Bronchial epithelial cell (primary cell): ENCODE measurements around the gene KRTAP4-7. TPM values are rescaled to one million over a fixed set of nuclear protein-coding genes. Genes with fewer than 3 reads are reported as not detected.
A peak's percentile ranks its signal among the peaks of the same experiment; 100 is the strongest.
"Not testable (repeated sequence)": the region's sequence is repeated elsewhere in the genome, so short reads cannot be mapped to it uniquely, and the experiment has no call there.

Source experiments
- DNase-seq: peaks from one replicate; pipeline ENCODE4 v3.0.0-alpha.2; 2010; ENCODE audit warnings: low read depth
- FAIRE-seq: peaks from 2 replicates; lab custom pipeline; 2011; peaks lifted over from hg19 to GRCh38; lab: Jason Lieb, UNC
- H3K27me3 ChIP-seq: 2 replicates; pipeline ENCODE4 v1.5.1; 2011; ENCODE audit warnings: low read length; ENCODE audit not compliant: control insufficient read depth, insufficient read depth
- H3K36me3 ChIP-seq: 2 replicates; pipeline ENCODE4 v1.5.1; 2011; ENCODE audit warnings: low read length; ENCODE audit not compliant: control insufficient read depth, insufficient read depth
- H3K4me3 ChIP-seq: 2 replicates; pipeline ENCODE4 v1.5.1; 2011; ENCODE audit warnings: mild to moderate bottlenecking, low read depth, low read length, control low read depth
- total RNA-seq: library from RNA; depleted of rRNA; stranded (reverse); fragments of >200 nt; gene quantifications from 2 replicates; pipeline ENCODE4 v1.2.1, GENCODE V29; 2014
- TF ChIP-seq, protein P1 (sequence below): IDR thresholded peaks from 2 replicates; pipeline ENCODE4 v1.5.1; 2011; ENCODE audit warnings: mild to moderate bottlenecking, moderate library complexity, low read length, control low read depth, inconsistent platforms; ENCODE audit not compliant: insufficient read depth, severe bottlenecking

The KRTAP4-7 gene
- total RNA-seq, 1 donor from 2014 or later: not detected

DNA sequence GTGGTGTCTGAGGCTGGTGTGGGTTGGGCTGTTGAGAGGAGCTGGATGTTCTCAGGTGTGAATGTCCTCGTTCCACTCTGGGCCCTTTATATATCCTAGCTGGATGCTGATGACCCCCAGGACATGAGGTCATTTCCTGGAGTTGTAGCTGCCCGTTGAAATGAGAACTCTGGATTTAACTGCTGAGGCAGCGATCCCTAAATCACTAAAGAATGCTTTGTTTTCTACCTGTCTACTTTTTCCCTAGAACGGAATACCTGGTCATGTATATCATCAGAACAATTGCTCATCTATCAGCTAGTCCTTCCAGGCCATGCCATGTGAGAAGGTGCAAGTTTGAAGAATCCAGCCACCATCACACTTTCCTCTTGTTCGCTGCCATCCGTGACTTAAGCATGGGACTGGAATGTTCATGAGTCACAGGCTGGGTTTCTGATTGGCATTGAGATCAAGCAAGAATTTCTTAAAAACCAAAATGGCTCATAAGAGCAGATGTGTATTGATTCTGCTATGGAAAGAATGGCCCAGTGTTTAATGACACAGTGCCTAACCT, 23.8 kb upstream of the KRTAP4-7 start, which contains the start of gene KRTAP2-3:
Gene KRTAP2-3 (minus strand): TSS at position 63 of the 553 bp plus-strand sequence. CDS start 64 bp downstream, outside the sequence.
- TF ChIP-seq, protein P1, sequence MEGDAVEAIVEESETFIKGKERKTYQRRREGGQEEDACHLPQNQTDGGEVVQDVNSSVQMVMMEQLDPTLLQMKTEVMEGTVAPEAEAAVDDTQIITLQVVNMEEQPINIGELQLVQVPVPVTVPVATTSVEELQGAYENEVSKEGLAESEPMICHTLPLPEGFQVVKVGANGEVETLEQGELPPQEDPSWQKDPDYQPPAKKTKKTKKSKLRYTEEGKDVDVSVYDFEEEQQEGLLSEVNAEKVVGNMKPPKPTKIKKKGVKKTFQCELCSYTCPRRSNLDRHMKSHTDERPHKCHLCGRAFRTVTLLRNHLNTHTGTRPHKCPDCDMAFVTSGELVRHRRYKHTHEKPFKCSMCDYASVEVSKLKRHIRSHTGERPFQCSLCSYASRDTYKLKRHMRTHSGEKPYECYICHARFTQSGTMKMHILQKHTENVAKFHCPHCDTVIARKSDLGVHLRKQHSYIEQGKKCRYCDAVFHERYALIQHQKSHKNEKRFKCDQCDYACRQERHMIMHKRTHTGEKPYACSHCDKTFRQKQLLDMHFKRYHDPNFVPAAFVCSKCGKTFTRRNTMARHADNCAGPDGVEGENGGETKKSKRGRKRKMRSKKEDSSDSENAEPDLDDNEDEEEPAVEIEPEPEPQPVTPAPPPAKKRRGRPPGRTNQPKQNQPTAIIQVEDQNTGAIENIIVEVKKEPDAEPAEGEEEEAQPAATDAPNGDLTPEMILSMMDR: no peak
- FAIRE-seq: peak; percentile 91

DNA sequence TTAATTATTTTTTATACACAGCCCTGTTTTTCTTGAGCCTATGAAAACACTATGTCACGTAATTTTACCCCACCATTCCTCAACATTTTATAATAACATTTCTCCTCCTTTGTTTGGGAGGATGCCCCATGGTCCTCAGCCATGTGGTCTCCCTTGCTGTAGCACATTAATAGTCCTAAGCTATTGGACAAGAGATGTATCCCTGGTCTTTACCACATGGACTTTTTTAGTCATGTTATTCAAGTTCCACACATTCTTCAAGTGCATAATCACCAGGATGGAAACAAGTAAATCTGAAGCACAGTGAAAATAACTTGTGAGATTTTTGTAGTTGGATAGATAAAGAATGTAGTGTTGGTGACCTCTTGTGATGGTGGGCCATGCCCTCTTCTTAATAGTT, 22.0 kb upstream of the KRTAP4-7 start:
- Histone ChIP-seq H3K27me3 (no peaks in the 10 kb centered on the region), H3K36me3 (no peaks in the 10 kb centered on the region), H3K4me3 (no peak overlapping the region)
- TF ChIP-seq, protein P1: no peak
- peak; percentile 62 for DNase-seq
- FAIRE-seq: no peak

More for the DNA sequence above, 23.8 kb upstream of the KRTAP4-7 start, which contains the start of gene KRTAP2-3:
- H3K27me3 ChIP-seq: no peaks in the 10 kb centered on the region
- DNase-seq: peak; percentile 92
- no peaks in the 10 kb centered on the region for H3K36me3 ChIP-seq
- H3K4me3 ChIP-seq: no peak within 1 kb of the TSS

DNA sequence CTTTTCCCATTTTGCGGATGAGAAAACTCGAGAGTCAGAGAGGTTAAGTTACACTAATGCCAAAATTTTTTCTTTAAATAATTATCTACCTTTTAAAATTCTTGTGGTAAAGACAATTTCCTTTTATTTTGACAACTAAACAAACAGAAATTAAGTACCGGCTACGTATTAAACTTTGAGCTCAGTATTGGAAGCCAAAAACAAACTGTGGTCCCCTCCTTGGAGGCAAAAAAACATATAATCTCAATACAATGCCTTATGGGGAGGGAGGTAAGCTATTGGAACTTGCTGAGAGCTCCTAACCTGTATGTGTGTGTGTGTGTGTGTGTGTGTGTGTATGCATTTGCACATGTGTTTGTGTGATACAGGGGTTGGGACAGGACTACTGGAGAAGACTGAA, 20.5 kb upstream of the KRTAP4-7 start:
- no peak for FAIRE-seq
- no peaks in the 10 kb centered on the region for H3K27me3 ChIP-seq
- H3K4me3 ChIP-seq: no peak overlapping the region
- no peaks in the 10 kb centered on the region for H3K36me3 ChIP-seq
- TF ChIP-seq, protein P1: no peak
- DNase-seq: no peak

DNA sequence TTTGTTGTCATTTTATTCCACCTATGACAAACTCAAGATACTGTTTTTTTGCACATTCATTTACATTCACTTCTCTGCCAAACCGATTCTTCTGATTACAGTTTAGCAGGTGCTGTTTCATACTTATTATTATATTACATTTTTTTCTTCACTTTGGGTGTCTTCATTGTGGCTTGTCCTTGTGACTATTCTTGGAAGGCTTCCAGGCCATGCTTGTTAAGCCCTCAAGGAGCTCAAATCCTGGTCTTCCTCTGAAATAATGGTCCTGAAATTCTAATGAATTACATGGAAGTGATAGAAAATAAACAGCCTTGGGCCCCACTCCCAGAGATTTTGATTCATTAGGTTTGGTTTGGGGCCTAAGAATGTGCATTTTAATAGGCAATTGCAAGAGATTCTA, 19.6 kb upstream of the KRTAP4-7 start:
- no peaks in the 10 kb centered on the region for H3K27me3 ChIP-seq
- H3K36me3 ChIP-seq: no peaks in the 10 kb centered on the region
- TF ChIP-seq, protein P1: no peak
- H3K4me3 ChIP-seq: no peak overlapping the region
- FAIRE-seq (no peak), DNase-seq (no peak)

DNA sequence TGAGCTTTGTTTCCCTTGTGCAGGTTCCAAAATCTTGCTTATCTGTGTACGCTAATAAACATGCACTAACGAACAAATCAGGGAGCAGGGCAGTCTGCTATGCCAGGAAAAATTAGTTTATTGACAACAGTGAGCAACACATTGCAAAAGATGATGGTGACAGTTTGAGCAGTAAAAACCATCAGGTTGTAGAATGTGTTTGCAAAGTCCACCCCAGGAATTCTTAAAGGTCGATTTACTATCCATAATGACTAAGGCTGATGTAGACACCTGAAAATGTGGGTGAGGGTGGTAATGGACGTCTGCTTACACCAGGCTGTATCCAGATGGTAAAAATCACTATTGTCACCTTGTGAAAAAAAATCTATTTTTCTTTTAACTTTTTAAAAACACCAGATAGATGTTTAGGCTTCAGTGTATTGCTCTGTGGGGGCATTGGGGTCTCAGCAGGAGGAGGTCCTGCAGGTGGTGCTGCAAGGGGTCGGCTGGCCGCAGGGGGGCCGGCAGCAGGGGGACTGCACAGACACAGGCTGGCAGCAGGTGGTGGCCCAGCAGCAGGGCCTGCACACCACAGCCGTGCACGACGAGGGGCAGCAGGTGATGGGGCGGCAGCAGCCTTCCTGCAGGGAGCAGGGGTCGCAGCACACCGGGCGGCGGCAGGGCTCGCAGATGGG, 18.8 kb upstream of the KRTAP4-7 start:
- not testable (repeated sequence) for FAIRE-seq

DNA sequence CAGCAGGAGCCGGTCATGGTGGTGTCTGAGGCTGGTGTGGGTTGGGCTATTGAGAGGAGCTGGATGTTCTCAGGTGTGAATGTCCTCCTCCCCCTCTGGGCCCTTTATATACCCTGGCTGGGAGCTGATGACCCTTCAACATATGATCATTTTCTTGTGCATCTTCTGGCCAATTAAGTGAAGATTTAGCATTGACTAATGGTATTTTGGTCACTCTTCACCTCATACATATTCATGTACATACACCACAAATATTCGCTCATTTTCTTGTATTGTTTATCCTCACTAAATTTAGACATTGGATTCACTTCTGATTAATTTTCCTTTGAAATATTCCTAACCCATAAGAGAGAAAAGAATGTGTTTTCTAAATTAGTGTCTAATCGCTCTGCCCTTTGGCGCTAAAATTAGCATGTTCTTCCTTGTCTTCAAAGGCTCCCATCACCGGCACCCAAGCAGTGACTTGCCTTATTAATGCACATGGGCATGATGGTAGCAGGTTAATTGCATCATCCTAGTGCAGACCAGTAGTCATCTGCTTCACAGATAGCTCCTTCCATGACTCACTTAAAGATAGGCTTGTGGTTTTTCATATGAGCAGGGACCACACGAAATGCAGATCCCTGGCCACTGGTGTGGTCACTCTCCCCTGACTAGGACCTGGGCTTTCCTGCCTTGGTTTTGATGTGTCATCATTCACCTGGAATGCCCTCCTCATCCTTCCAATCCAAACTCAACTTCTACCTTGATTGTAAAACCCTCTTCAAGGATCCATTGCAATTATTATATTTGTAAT, 17.9 kb upstream of the KRTAP4-7 start, which contains the start of gene KRTAP2-4:
Gene KRTAP2-4 (minus strand): TSS at position 51 of the 796 bp plus-strand sequence. CDS start 34 bp downstream, at position 17.
- TF ChIP-seq, protein P1: no peak
- no peaks in the 10 kb centered on the region for H3K27me3 ChIP-seq
- no peak within 1 kb of the TSS for H3K4me3 ChIP-seq
- no peak for FAIRE-seq
- DNase-seq: peak; percentile 94
- no peaks in the 10 kb centered on the region for H3K36me3 ChIP-seq

More for the DNA sequence above, 18.8 kb upstream of the KRTAP4-7 start:
- DNase-seq, H3K27me3 ChIP-seq, H3K36me3 ChIP-seq, H3K4me3 ChIP-seq: not testable (repeated sequence)
